ENCODE measurements around the gene SELENOW. TPM values are rescaled to one million over a fixed set of nuclear protein-coding genes. Genes with fewer than 3 reads are reported as not detected.
"Not testable (repeated sequence)": the region's sequence is repeated elsewhere in the genome, so short reads cannot be mapped to it uniquely, and the experiment has no call there.

The SELENOW gene
- total RNA-seq, 4 donors from 2014 or later = 474 to 751 (median 653) TPM

DNA sequence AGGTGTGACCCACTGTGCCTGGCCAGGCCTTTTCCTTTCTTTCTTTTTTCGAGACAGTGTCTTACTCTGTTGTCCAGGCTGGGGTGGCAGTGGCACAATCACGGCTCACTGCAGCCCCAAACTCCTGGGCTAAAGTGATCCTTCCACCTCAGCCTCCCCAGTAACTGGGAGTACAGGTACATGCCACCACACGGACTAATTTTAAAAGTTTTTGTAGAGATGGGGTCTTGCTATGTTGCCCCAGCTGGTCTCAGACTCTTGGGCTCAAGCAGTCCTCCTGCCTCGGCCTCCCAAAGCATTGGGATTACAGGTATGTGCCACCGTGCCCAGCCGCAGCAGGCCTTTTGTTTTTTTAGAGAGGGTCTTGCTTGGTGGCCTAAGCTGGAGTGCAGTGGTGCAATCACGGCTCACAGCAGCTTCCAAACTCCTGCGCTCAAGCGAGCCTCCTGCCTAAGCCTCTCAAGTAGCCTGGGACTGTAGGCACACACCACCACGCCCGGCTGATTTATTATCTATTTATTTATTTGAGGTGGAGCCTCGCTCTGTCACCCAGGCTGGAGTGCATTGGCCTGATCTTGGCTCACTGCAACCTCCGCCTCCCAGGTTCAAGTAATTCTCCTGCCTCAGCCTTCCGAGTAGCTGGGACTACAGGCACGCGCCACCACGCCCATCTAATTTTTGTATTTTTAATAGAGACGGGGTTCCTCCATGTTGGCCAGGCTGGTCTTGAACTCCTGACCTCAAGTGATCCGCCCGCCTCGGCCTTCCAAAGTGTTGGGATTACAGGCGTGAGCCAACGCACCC is 1.1 kb upstream of the SELENOW start:
- 57% methylated on average over 23 of the region's 23 CpGs; no CpG with 5 or more reads in 1 of the 2 donors for WGBS, 2 donors (ENCODE audit: low coverage in 1 of 2)
- peak overlapping the region; percentile 76 to 95 (median 88) for H3K4me3 ChIP-seq
- H3K9me3 ChIP-seq; in situ Hi-C loops (cut with MboI; ENCODE audit: low pct_ligation_motif_present in 1 of 4, low pct_unique_long_range_greater_than_20kb in 1 of 4, low sequenced_read_pairs in 3 of 4); H3K27me3 ChIP-seq; H3K36me3 ChIP-seq; intact Hi-C loops (cut with DNase I; ENCODE audit: low total_unique reads): not testable (repeated sequence)
- peaks cover 14 to 52% (median 39%) of the 10 kb centered on the region in 4 donors for H3K4me1 ChIP-seq
- TF ChIP-seq POLR2AphosphoS5 (IDR thresholded peaks at IDR 0.05) = peak in 1 of 3 donors; percentile 34
- peak; percentile 60 for TF ChIP-seq POLR2A (IDR thresholded peaks at IDR 0.05)
- DNase-seq = peak; percentile 52
- H3K27ac ChIP-seq = peak overlapping the region; percentile 95 to 99 (median 96)

- Histone ChIP-seq H3K27ac (peak overlapping the region; percentile 95 to 99 (median 96)), H3K4me1 (peaks cover 14 to 58% (median 41%) of the 10 kb centered on the region in 4 donors), H3K36me3 (peaks cover 0 to 18% (median 2%) of the 10 kb centered on the region in 4 donors), H3K27me3 (no peaks in the 10 kb centered on the region), H3K4me3 (peak overlapping the region; percentile 76 to 95 (median 88)), H3K9me3 (no peaks in the 10 kb centered on the region)
- 0 to 1% methylated on average over 2 to 20 of the region's 20 CpGs for WGBS, 2 donors (ENCODE audit: low coverage in 1 of 2)
- in situ Hi-C loops (cut with MboI; ENCODE audit: low pct_ligation_motif_present in 1 of 4, low pct_unique_long_range_greater_than_20kb in 1 of 4, low sequenced_read_pairs in 3 of 4) = no loop called here
- TF ChIP-seq EP300 (IDR thresholded peaks at IDR 0.05; ENCODE audit: low read depth) (no peak), POLR2AphosphoS5 (IDR thresholded peaks at IDR 0.05) (no peak), POLR2A (IDR thresholded peaks at IDR 0.05) (no peak)
- TF ChIP-seq, protein P1, sequence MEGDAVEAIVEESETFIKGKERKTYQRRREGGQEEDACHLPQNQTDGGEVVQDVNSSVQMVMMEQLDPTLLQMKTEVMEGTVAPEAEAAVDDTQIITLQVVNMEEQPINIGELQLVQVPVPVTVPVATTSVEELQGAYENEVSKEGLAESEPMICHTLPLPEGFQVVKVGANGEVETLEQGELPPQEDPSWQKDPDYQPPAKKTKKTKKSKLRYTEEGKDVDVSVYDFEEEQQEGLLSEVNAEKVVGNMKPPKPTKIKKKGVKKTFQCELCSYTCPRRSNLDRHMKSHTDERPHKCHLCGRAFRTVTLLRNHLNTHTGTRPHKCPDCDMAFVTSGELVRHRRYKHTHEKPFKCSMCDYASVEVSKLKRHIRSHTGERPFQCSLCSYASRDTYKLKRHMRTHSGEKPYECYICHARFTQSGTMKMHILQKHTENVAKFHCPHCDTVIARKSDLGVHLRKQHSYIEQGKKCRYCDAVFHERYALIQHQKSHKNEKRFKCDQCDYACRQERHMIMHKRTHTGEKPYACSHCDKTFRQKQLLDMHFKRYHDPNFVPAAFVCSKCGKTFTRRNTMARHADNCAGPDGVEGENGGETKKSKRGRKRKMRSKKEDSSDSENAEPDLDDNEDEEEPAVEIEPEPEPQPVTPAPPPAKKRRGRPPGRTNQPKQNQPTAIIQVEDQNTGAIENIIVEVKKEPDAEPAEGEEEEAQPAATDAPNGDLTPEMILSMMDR (IDR thresholded peaks at IDR 0.05) = no peak
- peak; percentile 45 for DNase-seq
- intact Hi-C loops (cut with DNase I; ENCODE audit: low total_unique reads) = no loop called here
Observed at GRCh38 chr19:47778954-47779351, 450 bp downstream of the SELENOW start.

DNA sequence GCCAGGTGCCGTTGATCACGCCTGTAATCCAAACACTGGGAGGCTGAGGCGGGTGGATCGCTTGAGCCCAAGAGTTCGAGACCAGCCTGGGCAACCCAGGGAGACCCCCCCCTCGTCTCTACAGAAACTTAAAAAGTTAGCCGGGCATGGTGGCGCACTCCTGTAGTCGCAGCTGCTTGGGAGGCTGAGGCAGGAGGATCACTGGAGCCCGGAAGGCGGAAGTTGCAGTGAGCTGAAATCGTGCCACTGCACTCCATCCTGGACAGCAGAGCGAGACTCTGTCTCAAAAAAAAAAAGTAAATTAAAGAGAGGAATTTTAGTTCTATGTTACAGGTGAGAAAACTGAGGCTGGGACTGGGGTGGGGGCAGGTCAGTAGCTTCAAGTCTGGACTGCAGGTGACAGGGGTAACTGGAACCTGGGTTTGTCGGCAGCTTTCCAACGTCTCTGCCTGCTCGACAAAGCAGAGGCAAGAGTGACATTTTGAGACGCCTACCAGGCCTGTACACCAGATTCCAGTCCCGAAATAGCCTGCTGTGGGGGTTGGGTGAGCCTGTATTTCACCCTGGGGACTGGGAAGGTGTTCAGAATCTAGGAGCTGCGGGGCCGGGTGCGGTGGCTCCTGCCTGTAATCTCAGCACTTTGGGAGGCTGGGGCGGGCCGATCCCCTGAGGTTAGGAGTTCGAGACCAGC is 1.2 kb downstream of the SELENOW start:
- peaks cover 0 to 25% (median 5%) of the 10 kb centered on the region in 4 donors for H3K36me3 ChIP-seq
- intact Hi-C loops (cut with DNase I; ENCODE audit: low total_unique reads) (loop anchor here (10.0 kb wide), 1 partner anchor 265 kb away; the partner anchor contains the start of gene NAPA), in situ Hi-C loops (cut with MboI; ENCODE audit: low pct_ligation_motif_present in 1 of 4, low pct_unique_long_range_greater_than_20kb in 1 of 4, low sequenced_read_pairs in 3 of 4) (no loop called here)
- peaks cover 14 to 58% (median 41%) of the 10 kb centered on the region in 4 donors for H3K4me1 ChIP-seq
- no peaks in the 10 kb centered on the region for H3K27me3 ChIP-seq
- DNase-seq = peak; percentile 63
- peak overlapping the region; percentile 76 to 95 (median 88) for H3K4me3 ChIP-seq
- no peaks in the 10 kb centered on the region for H3K9me3 ChIP-seq
- peak overlapping the region; percentile 95 to 99 (median 96) for H3K27ac ChIP-seq
- TF ChIP-seq EP300 (IDR thresholded peaks at IDR 0.05; ENCODE audit: low read depth) (no peak), POLR2AphosphoS5 (IDR thresholded peaks at IDR 0.05) (peak; percentile 50 to 73 (median 52)), POLR2A (IDR thresholded peaks at IDR 0.05) (no peak)
- TF ChIP-seq, protein P1 (IDR thresholded peaks at IDR 0.05) = no peak
- 20 to 29% methylated on average over 9 to 24 of the region's 24 CpGs for WGBS, 2 donors (ENCODE audit: low coverage in 1 of 2)

- H3K36me3 ChIP-seq = peaks cover 0 to 29% (median 6%) of the 10 kb centered on the region in 4 donors
- intact Hi-C loops (cut with DNase I; ENCODE audit: low total_unique reads) (loop anchor here (10.0 kb wide), 1 partner anchor 265 kb away; the partner anchor contains the start of gene NAPA), in situ Hi-C loops (cut with MboI; ENCODE audit: low pct_ligation_motif_present in 1 of 4, low pct_unique_long_range_greater_than_20kb in 1 of 4, low sequenced_read_pairs in 3 of 4) (no loop called here)
- WGBS, 2 donors (ENCODE audit: low coverage in 1 of 2) = 52 to 69% methylated on average over 5 to 9 of the region's 9 CpGs
- no peak for DNase-seq
- TF ChIP-seq EP300 (IDR thresholded peaks at IDR 0.05; ENCODE audit: low read depth) (no peak), POLR2AphosphoS5 (IDR thresholded peaks at IDR 0.05) (no peak), POLR2A (IDR thresholded peaks at IDR 0.05) (no peak)
- TF ChIP-seq, protein P1 (IDR thresholded peaks at IDR 0.05) = no peak
- no peaks in the 10 kb centered on the region for H3K9me3 ChIP-seq
- H3K4me1 ChIP-seq = peaks cover 14 to 58% (median 41%) of the 10 kb centered on the region in 4 donors
- peak overlapping the region; percentile 76 to 95 (median 88) for H3K4me3 ChIP-seq
- peak overlapping the region; percentile 95 to 99 (median 96) for H3K27ac ChIP-seq
- no peaks in the 10 kb centered on the region for H3K27me3 ChIP-seq
Observed at GRCh38 chr19:47780215-47780551, 1.7 kb downstream of the SELENOW start.

Measured in transverse colon (tissue), 4 donors.